SIG-M5 (cell line): Measurements from ENCODE around the gene HEPH.
"Not testable (repeated sequence)": the region's sequence is repeated elsewhere in the genome, so short reads cannot be mapped to it uniquely, and the experiment has no call there.

ENCODE experiments used
- DNase-seq: peaks from one replicate; lab custom pipeline; 2025; lab: John Stamatoyannopoulos, UW

The HEPH gene

GRCh38 chrX:66203114-66203513 is 39.1 kb downstream of the HEPH start:
- no peak for DNase-seq

- DNase-seq, result no peak
Observed at GRCh38 chrX:66221856-66222255, 57.8 kb downstream of the HEPH start.

- no peak for DNase-seq
Observed at GRCh38 chrX:66232296-66232695, 68.2 kb downstream of the HEPH start.

GRCh38 chrX:66233209-66233608 is 69.2 kb downstream of the HEPH start:
- DNase-seq, result no peak

GRCh38 chrX:66233904-66234303 is 69.9 kb downstream of the HEPH start:
- not testable (repeated sequence) for DNase-seq

- DNase-seq, result no peak
Observed at GRCh38 chrX:66255359-66255967, 91.4 kb downstream of the HEPH start.

- no peak for DNase-seq
Observed at GRCh38 chrX:66262807-66263206, 98.8 kb downstream of the HEPH start.
